ENCODE data around the gene ACSL1. TPM values are rescaled to one million over a fixed set of nuclear protein-coding genes. Genes with fewer than 3 reads are reported as not detected.
"Not testable (repeated sequence)": the region's sequence is repeated elsewhere in the genome, so short reads cannot be mapped to it uniquely, and the experiment has no call there.

ACSL1 gene
- polyA plus RNA-seq, 4 donors: 48.6 to 75.1 (median 61.5) TPM

DNA sequence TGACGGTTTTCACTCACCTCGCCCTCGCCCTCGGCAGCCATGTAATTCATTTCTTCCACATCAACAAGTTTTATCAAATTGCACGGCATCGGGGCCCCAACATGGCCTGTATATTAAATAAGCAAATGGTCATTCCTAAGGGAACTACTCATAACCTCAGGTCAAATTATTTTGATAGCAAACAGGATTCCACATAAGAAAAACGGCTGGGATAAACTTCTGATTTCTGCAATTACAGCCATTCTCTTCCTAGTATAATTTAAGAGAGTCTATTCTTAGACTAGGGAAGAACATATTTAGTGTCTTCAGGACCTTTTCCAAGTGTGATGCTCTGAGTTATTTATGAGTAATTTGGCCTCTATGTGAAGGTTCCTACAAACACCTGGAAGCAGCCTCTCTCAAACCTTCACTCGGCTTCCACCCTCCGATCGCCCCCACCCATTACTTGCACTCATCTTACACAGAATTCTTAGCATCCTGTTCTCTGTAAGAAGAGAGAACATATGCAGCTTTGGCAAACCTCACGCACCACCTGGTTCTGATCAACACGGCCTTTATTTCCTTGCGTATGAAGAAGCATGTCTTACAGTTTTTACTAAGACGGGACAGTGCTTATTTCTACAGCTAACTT is 62.5 kb downstream of the ACSL1 start:
- DNase-seq (ENCODE audit: low read depth in 4 of 4, low spot score in 3 of 4): no peak

DNA sequence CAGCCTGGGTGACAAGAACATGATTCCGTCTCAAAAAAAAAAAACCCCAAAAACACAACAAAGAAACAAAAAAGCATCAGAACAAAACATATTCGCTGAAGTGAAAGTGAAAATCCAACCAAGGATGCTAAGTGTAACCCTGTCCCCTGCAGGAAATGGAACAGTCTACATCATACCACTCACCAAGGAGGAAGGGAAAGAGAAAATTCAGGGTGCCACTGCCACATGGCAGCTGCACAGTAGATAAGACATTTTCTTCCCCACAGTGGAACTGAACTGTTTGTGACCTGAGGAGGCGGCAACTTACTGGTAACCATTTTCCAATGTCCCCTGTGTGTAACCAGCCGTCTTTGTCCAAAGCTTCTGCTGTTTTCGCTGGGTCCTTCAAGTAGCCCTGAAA is 63.7 kb downstream of the ACSL1 start:
- DNase-seq (ENCODE audit: low read depth in 4 of 4, low spot score in 3 of 4): no peak

DNA sequence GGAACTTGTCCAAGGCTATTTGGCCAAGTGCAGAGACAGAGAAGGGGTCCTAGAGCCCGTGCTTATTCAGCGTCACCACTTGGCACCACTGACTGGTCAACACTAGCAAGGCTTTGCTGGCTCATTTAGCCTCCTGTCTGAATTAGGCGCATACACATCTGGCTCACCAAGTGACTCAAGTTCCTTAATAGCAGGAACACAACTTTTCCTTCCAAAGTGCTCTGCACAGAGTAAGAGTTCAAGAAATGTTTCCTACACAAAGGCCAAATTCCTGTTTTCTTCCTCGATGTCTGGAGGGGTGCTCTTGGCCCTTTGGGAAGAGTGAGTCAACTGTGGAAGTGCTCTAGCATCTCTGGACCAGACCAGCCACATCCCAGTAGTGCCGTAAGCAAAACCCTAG is 65.1 kb downstream of the ACSL1 start:
- DNase-seq (ENCODE audit: low read depth in 4 of 4, low spot score in 3 of 4): no peak

DNA sequence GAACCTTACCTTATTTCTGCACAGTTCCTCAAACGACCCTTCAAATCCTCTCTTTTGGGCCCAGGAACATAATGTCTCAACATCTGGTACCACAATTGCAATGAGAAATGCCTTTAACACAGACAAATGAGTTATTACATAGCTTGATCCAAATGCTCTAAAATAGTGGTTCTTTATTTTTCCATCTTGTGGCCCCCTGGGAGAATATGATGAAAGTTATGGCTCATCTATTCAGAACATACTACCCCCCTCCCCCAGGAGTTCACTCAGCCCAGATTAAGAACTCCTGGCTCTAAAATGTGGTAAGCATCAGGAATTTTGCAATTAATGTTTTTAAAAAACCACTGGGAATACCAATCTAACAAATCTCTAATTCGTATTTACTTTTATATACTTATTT is 68.0 kb downstream of the ACSL1 start:
- no peak for DNase-seq (ENCODE audit: low read depth in 4 of 4, low spot score in 3 of 4)

DNA sequence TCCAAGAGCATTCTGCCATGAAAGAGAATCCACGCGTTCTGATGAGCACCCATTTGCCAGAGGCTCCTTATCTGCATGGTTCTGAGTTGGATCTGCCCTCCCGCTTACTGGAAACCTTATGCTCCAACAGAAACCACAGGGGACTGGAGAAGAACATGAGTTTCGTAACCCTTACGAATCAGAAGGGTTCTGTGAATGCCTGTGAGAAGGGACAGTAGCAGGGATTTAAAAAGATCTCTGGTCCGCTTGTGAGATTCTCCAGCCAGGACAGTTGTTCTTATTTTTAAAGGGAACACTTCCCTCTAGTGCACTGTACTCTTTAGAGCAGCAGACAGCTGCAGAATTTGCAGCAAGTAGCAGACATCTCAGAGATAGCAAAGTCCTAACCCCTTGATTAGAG is 69.4 kb downstream of the ACSL1 start:
- no peak for DNase-seq (ENCODE audit: low read depth in 4 of 4, low spot score in 3 of 4)

DNA sequence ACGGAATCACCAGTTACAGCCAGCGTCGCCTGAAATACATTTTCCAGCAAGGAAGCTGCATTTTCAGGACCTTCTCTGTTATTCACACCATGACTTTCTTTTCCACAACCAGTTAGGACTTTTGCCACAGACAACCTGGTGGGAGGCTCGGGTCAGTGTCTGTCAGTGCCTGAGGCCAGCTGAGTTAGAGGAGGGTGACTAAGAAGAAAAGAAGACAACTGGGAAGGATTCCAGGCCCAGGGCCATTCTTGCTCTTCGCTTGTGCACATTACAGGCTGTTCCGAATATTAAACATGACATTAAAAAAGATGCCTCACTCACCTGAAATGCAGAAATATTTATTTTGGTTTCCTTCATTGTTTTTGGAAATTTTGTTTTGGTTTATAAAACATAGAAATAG is 70.5 kb downstream of the ACSL1 start:
- DNase-seq (ENCODE audit: low read depth in 4 of 4, low spot score in 3 of 4): no peak

DNA sequence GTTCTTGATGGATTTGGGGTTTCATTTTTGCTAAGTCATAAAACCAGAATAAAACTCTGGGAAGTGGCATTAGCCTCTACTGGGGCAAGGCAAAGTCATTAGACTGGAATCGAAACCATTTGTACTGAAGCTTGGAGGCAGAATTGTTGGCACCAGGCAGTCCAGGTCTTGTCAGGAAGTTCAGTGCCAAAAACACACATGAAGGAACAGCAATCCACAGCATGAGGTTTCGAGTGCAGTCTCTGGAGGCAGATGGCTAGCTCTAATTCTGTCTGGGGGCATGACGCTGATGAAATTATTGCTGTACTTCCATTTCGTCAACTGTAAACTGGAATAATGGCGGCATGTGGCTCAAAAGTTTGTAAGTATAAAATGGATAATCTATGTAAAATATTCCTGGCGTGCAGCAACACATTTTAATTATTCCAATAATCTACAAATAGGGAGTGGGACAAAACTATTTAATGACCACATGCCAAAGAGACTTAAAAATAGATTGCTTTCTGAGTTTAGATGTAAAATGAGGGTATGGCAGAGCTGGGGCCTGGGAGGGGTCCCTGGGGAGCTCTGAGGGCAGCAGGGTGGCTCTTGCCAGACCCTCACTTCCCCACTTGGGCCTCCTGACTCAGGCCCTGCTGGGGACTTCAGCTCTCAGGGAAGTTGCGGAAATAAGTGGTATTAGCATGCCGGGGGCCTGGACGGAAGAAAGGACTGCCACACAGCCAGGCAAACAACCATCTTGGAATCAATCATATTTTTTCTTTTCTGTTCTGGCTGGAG is 73.1 kb downstream of the ACSL1 start:
- no peak for DNase-seq (ENCODE audit: low read depth in 4 of 4, low spot score in 3 of 4)

DNA sequence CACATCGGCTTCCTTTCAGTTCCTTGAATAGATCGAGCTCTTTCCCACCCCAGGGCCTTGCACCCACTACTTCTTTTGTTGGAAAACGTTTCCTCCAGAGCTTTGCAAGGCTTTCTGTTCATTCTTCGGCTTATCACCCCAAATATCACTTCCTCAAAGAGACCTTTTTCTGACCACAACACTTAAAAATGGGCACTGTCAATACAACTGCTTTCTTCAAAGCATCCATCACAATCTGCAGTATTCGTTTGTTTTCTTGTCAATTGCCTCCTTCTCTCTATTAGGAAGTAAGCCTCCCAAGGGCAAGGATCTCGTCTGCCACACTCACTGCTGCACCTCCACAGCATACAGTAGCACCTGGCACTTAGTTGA is 74.2 kb downstream of the ACSL1 start:
- DNase-seq (ENCODE audit: low read depth in 4 of 4, low spot score in 3 of 4): no peak

DNA sequence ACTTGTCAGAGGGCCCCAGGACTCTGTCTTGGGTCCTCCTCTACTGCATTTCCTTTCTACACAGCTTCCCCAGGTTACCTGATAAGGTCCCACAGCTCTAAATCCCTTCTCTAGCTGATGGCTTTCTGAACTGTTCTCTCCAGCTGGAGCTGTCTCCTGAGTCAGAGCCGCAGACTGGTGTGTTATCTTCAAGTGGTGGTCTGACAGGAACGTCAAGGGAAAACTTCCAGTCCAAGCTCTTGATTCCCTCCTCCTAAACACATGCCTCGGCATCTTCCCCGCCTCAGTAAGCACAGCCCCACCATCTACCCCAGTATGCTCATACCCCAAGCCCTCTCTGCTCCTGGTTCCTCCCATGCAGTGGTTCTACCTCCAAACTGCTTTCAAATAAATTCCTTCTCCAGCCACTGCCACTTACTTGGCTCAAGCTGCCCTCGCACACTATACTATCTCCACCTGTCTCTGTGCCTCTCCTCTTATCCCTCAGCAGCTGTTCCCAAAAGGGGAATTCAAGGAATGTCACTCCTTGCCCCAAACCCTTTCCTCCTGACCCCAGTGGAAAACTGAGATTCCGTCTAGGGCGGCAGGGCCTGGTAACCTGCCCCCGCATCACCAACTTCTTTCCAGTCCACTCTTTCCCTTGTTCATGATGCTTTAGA is 74.7 kb downstream of the ACSL1 start:
- DNase-seq (ENCODE audit: low read depth in 4 of 4, low spot score in 3 of 4): no peak

DNA sequence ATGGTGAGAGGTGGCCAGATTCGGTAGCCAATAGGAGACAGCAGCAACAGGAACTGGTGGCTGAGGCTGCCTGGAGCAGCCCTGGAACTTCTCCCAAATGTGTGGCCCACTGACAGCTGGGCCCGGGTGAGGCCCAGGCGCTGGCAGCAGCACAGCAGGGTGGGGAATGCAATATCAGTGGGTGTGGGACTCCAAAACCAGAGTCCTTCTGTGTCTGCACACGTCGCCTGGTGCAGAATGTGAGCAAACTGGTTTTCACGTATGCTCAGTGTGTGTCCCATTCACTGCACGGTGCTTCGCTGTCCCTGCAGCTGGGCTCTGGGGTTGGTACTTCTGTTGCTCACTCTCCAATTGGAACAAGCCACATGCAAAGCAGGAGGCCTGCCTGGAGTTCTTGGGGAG is 77.5 kb downstream of the ACSL1 start:
- no peak for DNase-seq (ENCODE audit: low read depth in 4 of 4, low spot score in 3 of 4)

DNA sequence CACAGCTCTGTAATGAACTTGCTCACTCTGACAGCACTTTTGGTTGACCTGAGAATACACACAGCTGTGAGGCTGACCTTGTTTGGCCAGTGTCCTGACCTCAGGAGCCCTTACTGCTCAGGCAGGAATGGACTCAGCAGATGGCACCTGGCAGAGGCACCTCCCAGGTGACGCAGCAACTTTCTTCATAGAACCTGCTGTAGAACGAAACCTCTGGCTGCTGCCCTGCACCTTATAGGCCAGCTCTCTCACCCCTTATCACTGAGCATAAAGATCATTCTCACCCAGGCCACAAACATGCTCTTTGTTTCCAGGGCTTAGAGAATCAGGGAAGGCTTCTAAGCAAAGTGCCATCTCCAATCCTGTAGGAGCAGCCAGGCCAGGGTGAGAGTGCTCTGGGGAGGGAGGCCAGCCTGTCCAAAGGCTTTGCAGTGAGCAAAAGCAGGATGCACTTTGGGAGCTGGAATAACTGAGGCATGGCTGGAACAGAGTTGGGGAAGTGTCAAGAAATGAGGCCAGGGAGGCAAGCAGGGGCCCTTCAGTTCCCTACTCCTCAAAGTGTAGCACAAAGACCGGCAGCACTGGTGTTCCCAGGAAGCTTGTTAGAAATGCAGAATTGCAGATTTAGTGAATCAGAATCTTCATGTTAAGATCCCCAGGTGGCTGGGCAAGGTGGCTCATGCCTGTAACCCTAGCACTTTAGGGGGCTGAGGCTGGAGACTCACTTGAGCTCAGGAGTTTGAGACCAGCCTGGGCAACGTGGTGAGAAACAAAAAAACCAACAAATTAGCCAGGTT is 78.5 kb downstream of the ACSL1 start:
- DNase-seq (ENCODE audit: low read depth in 4 of 4, low spot score in 3 of 4): no peak

DNA sequence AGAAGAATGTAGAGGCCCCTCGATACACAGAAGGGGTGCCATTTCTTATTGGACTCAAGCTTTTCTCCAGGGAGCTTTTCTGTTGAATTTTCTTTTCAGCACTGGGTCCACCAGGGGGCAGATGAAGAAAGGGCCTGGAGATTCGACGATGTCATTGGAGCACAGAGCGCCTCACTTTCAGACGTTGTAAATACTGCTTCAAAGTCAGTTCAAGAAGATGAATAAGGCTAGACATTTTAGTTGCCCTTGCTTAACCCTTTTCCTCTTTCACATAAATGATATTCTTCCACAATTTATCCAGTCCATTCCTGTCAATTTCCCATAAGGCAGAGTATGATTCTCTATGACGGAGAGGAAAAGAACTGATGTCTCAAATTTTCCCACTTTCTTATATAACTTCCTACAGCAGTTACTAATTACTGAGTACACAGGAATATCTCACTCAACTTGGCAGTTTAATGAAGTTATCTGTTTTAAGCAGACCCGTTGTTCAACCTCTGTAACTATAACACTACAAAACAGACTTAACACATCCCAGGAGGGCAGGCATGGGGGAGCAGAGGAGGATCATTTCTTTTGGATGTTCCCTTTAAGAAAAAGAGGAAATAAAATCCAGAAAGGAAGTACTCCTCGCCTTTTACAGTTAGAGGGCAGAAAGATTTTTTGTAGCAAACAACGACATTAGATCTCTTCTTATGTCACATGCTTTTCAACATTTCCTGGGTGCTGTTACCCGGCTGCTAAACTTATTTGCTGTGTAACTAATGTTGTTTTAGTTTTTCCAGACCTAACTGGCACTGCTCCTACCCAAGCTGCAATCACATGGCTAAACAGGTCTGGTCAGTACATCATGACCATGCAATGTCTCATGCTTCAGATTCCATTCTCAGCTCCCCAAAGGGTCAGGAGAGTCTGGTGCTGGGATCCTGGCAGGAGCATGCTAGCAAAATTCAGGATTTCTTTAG is 79.7 kb downstream of the ACSL1 start:
- DNase-seq (ENCODE audit: low read depth in 4 of 4, low spot score in 3 of 4): peak; percentile 52 to 75 (median 62)

DNA sequence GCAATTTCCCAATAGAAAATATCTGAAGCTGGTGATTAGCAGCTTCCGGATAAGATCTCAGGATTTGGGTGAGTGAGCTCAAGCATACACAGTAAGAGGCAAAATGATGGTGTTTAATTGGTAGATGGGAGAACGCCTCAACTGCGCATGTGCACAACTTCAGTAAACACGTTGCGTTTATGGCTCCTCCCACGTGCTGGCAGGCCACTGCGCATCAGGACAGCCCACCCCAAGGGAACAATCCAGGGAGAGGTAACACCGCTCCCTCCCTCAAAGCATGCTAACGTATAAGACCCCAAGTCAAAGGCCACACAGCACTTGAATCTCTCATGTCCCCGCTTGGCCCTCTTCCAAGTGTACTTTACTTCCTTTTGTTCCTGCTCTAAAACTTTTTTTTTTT is 81.5 kb downstream of the ACSL1 start:
- no peak for DNase-seq (ENCODE audit: low read depth in 4 of 4, low spot score in 3 of 4)

DNA sequence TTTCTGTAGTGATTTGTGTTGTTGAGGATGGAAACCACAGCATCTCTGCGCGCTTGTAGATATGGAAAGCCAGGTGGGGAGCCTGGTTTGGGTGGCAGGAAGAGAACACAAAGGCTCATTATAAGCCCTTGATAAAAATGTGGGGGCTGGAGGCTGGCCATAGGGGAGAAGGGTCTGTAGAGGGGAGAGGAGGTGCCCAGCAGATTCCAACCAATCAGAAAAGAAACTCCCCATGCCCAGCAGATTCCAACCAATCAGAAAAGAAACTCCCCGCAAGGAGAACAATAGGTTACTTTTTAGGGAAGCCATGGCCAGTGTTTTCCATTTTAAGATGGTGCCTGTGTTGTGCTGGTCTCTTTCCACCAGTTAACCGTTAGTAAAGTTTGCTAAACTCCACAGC is 82.1 kb downstream of the ACSL1 start:
- no peak for DNase-seq (ENCODE audit: low read depth in 4 of 4, low spot score in 3 of 4)

DNA sequence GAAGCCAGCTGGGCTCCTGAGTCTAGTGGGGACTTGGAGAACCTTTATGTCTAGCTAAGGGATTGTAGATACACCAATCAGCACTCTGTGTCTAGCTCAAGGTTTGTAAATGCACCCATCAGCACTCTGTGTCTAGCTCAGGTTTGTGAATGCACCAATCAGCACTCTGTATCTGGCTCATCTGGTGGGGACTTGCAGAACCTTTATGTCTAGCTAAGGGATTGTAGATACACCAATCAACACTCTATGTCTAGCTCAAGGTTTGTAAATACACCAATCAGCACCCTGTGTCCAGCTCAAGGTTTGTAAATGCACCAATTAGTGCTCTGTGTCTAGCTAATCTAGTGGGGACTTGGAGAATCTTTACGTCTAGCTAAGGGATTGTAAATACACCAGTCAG is 84.1 kb downstream of the ACSL1 start:
- DNase-seq (ENCODE audit: low read depth in 4 of 4, low spot score in 3 of 4): not testable (repeated sequence)

DNA sequence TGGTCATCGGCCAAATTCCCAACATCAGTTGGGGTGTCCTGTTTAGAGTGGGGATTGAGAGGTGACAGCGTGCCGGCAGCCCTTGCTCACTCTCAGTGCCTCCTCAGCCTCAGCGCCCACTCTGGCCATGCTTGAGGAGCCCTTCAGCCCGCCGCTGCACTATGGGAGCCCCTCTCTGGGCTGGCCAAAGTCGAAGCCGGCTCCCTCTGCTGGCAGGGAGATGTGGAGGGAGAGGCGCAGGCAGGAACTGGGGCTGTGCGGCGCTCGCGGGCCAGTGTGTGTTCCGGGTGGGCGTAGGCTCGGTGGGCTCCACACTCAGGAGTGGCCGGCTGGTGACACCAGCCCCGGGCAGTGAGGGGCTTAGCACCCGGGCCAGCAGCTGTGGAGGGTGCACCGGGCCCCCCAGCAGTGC is 84.8 kb downstream of the ACSL1 start:
- DNase-seq (ENCODE audit: low read depth in 4 of 4, low spot score in 3 of 4): no peak

DNA sequence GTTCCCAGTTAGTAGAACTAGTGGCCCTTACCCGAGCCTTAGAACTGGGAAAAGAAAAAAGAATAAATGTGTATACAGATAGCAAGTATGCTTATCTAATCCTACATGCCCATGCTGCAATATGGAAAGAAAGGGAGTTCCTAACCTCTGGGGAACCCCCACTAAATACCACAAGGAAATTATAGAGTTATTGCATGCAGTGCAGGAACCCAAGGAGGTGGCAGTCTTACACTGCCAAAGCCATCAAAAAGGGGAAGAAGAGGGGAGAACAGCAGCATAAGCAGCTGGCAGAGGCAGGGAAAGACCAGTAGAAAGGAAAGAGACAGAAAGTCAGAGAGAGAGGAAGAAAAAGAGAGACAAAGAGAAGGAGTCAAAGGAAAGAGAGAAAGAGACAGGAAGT is 86.2 kb downstream of the ACSL1 start:
- DNase-seq (ENCODE audit: low read depth in 4 of 4, low spot score in 3 of 4): not testable (repeated sequence)

DNA sequence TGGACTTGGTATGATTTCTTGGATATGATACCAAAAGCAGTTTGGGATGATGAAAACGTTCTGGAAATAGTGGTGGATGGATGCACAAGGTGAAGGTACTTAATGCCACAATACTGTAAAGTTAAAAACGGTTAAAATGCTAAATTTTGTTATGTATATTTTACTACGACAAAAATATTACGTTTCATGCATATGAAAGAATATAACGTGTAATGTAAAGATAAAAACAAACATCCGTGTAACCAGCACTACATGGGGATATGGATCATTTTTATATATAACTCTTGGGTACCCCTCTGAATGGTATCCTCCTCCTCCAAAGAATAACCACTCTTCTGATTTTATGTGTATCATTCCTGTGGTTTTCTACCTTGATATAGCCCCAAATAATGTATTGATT is 91.0 kb downstream of the ACSL1 start:
- DNase-seq (ENCODE audit: low read depth in 4 of 4, low spot score in 3 of 4): no peak

DNA sequence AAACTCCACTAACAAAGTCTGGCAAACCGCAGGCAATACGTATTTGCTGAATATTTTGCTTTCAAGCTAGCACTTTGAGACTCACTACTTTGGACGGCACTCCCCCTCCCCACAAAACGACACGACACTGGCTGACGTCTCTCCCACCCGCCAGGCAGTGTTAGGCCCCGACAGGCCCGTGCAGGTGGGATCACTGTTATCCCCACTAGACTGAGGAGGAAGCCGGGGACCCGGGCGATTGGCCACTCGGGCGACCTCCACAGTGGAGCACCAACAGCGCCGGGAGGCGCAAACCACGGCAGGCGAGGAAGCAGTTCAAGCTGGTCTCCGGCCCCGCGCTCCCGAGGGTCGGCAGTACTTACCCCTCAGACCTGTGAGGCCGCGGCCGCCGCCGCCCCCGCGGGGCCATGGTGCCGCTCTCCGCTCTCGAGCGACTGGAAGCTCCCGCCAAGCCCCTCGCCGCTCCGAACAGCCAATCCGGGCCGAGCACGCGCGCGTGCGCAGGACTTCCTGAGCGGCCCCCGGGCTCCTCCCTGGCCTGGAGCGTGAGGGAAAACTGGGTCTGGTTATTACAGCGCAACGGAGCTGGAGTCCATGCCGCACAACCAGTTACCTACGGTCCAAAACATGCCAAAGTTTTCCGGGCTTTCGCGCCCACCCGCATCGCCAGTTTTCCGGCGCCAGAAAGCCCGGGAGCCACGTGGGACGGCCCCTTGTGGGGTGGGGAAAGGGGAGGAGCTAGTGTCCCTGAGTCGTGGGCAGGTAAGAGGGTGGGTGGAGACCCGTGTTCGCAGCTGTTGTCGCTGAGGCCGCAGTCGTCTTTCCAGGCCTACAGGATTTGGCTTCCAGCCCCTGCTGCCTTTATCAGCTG is 91.9 kb downstream of the ACSL1 start, which contains the start of gene CENPU:
Gene CENPU (minus strand): TSS at position 443 of the 871 bp plus-strand sequence. CDS start 34 bp downstream, at position 409.
- peak; percentile 94 to 98 (median 98) for DNase-seq (ENCODE audit: low read depth in 4 of 4, low spot score in 3 of 4)

Data from right renal pelvis (tissue), 4 donors.